Duodenal mucosa (tissue), 2 donors: ENCODE measurements around the gene RRN3.
A peak's percentile ranks its signal among the peaks of the same experiment; 100 is the strongest.
"Not testable (repeated sequence)": the region's sequence is repeated elsewhere in the genome, so short reads cannot be mapped to it uniquely, and the experiment has no call there.

ENCODE experiments used
- H3K27ac ChIP-seq: one replicate; pipeline ENCODE4 v1.7.0; 2013; ENCODE audit warnings: low read depth, low read length
- H3K27me3 ChIP-seq, 2 donors: one replicate each; pipeline ENCODE4 v1.7.0; 2013; ENCODE audit warnings: low read length in 2 of 2, control low read depth in 1 of 2; ENCODE audit not compliant: insufficient read depth in 2 of 2, control insufficient read depth in 1 of 2
- H3K36me3 ChIP-seq, 2 donors: one replicate each; pipeline ENCODE4 v1.7.0; 2013; ENCODE audit warnings: low read length in 2 of 2, control low read depth in 1 of 2; ENCODE audit not compliant: insufficient read depth in 2 of 2, control insufficient read depth in 1 of 2
- H3K4me1 ChIP-seq, 2 donors: one replicate each; pipeline ENCODE4 v1.7.0; 2013; ENCODE audit warnings: low read length in 2 of 2, control low read depth in 1 of 2; ENCODE audit not compliant: insufficient read depth in 2 of 2, control insufficient read depth in 1 of 2
- H3K4me3 ChIP-seq, 2 donors: one replicate each; pipeline ENCODE4 v1.7.0; 2013; ENCODE audit warnings: low read length in 2 of 2, low read depth in 1 of 2
- H3K9ac ChIP-seq, 2 donors: one replicate each; pipeline ENCODE4 v1.7.0; 2013; ENCODE audit warnings: low read length in 2 of 2, low read depth in 1 of 2
- H3K9me3 ChIP-seq, 2 donors: one replicate each; pipeline ENCODE4 v1.7.0; 2013; ENCODE audit warnings: low read length in 2 of 2, control low read depth in 1 of 2; ENCODE audit not compliant: control insufficient read depth in 1 of 2

Gene RRN3

DNA sequence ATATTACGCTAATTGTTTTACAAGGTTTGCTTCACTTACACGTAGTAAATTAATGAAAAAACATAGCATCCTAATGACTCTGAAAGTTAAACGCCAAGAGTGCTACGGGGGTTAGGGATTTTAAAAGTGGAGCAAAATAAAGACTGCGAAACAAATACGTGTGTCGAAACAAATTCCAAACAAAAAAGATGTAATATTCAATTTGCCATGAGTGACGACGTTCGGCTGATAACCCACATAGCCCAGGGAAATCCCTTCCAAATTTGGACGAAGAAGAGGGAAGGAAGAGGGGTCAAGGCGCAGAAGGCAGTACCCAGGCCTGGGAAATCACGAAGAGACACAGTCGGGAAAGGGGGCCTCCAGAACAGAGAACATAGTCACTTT, 509 bp downstream of the RRN3 start:
- H3K4me1 ChIP-seq, H3K9me3 ChIP-seq, H3K27ac ChIP-seq, H3K27me3 ChIP-seq, H3K36me3 ChIP-seq: not testable (repeated sequence)
- Histone ChIP-seq H3K4me3 (peak overlapping the region; percentile 81 to 88), H3K9ac (peak overlapping the region; percentile 75 to 78)

DNA sequence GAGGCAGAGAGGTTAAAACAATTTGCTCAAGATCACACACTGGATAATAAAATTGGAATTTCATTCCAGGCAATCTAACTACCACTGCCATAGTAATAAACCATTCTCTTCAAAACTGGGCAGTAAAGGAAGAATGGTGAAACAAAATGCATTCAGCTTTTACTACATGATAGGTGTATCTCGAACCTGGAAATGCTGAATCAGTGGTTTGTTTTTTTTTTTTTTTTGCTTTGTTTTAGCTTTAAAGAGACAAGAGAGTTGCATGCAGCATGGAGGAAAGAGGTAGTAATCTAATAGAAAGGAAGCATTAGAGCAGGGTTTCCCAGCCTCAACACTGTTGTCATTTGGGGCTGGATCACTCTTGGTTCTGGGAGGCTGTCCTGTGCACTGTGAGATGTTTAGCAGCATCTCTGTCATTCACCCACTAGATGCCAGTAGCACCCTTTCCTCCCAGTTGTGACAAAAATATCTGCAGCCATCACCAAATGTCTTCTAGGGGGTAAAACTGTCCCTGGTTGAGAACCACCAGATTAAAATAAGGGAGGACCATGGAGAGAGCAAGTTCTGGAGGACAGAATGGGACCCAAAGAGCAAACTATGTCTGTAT, 3.3 kb downstream of the RRN3 start:
- H3K4me3 ChIP-seq, H3K9me3 ChIP-seq, H3K27ac ChIP-seq, H3K4me1 ChIP-seq, H3K9ac ChIP-seq, H3K36me3 ChIP-seq, H3K27me3 ChIP-seq: not testable (repeated sequence)

GRCh38 chr16:15082788-15083187, 11.3 kb downstream of the RRN3 start:
- H3K9me3 ChIP-seq, H3K4me3 ChIP-seq, H3K4me1 ChIP-seq, H3K9ac ChIP-seq, H3K27me3 ChIP-seq, H3K27ac ChIP-seq: not testable (repeated sequence)
- peaks cover 0 to 23% of the 10 kb centered on the region in 2 donors for H3K36me3 ChIP-seq

- H3K9me3 ChIP-seq, H3K9ac ChIP-seq, H3K4me3 ChIP-seq, H3K27ac ChIP-seq, H3K4me1 ChIP-seq, H3K27me3 ChIP-seq: not testable (repeated sequence)
- peaks cover 3 to 31% of the 10 kb centered on the region in 2 donors for H3K36me3 ChIP-seq
These were observed 13.2 kb downstream of the RRN3 start for GRCh38 chr16:15080883-15081282.

GRCh38 chr16:15076161-15076560, 17.9 kb downstream of the RRN3 start:
- peaks cover 17 to 48% of the 10 kb centered on the region in 2 donors for H3K36me3 ChIP-seq
- not testable (repeated sequence) for H3K4me1 ChIP-seq, H3K9ac ChIP-seq, H3K27me3 ChIP-seq, H3K9me3 ChIP-seq, H3K4me3 ChIP-seq, H3K27ac ChIP-seq

GRCh38 chr16:15073101-15073500, 21.0 kb downstream of the RRN3 start:
- Histone ChIP-seq H3K4me1 (no peaks in the 10 kb centered on the region), H3K36me3 (peaks cover 17 to 46% of the 10 kb centered on the region in 2 donors), H3K27me3 (no peaks in the 10 kb centered on the region), H3K4me3 (no peak overlapping the region), H3K27ac (no peak overlapping the region), H3K9me3 (no peaks in the 10 kb centered on the region), H3K9ac (no peak overlapping the region)

DNA sequence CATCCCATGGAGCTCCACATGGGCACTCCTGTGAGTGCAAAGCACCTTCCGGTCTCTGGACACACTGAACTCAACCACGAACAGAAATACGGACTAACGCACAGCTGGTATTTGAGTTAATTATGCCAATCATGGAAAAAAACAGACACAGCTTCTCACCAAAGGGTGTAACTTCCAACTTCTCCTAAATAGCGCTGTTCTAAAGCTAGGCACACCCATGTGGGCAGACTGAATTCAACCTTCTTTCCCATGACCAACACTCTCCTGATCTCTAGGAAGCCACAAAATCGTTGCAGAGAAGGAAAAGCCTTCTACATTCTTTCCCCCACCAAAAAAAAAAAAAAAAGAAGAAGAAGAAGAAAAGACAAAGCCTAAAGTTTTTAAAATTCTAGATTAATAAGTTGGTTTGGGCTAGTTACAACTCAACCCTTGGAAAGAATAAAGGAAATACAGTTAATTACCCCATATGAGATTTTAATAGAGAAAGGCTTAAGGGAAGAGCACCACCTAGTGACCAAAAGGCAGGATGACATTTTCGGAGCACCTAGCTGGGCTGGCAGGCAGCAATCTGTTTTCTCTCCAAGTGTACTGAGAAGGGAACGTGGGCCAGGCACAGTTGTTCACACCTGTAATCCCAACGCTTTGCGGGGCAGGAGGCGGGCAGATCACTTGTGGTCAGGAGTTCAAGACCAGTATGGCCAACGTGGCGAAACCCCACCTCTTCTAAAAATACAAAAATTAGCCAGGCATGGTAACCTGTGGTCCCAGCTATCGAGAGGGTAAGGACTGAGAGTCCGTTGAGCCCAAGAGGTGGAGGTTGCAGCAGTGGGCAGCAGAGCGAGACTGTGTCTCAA, 21.9 kb downstream of the RRN3 start:
- not testable (repeated sequence) for H3K9me3 ChIP-seq, H3K9ac ChIP-seq, H3K4me3 ChIP-seq, H3K4me1 ChIP-seq, H3K27ac ChIP-seq, H3K27me3 ChIP-seq
- H3K36me3 ChIP-seq, result peaks cover 17 to 46% of the 10 kb centered on the region in 2 donors

- not testable (repeated sequence) for H3K4me1 ChIP-seq, H3K9ac ChIP-seq, H3K27me3 ChIP-seq, H3K9me3 ChIP-seq, H3K4me3 ChIP-seq, H3K27ac ChIP-seq
- H3K36me3 ChIP-seq, result peaks cover 15 to 40% of the 10 kb centered on the region in 2 donors
These were observed 23.1 kb downstream of the RRN3 start for GRCh38 chr16:15071013-15071412.

GRCh38 chr16:15066690-15067089, 27.4 kb downstream of the RRN3 start:
- H3K27me3 ChIP-seq, H3K9me3 ChIP-seq, H3K9ac ChIP-seq, H3K27ac ChIP-seq, H3K4me3 ChIP-seq, H3K4me1 ChIP-seq: not testable (repeated sequence)
- H3K36me3 ChIP-seq, result peaks cover 6 to 37% of the 10 kb centered on the region in 2 donors

- not testable (repeated sequence) for H3K27me3 ChIP-seq, H3K9ac ChIP-seq, H3K4me1 ChIP-seq, H3K27ac ChIP-seq, H3K9me3 ChIP-seq, H3K4me3 ChIP-seq
- H3K36me3 ChIP-seq, result peaks cover 11 to 45% of the 10 kb centered on the region in 2 donors
These were observed 28.1 kb downstream of the RRN3 start for GRCh38 chr16:15065961-15066360.
